Calu3 (cell line): ENCODE data around the gene TRIM17. TPM values are rescaled to one million over a fixed set of nuclear protein-coding genes. Genes with fewer than 3 reads are reported as not detected.

ENCODE experiments used
- BruUV-seq: library from RNA; stranded (reverse); fragments of 400-500 nt; replicated peaks from 2 replicates; lab custom pipeline; 2021; lab: Mats Ljungman, UMichigan
- CTCF ChIA-PET: fragments of 300-600 bp; sonication (Branson Sonifier 250); formaldehyde crosslinking; loops from one replicate; lab custom pipeline; 2022; ENCODE audit warnings: antibody characterized with exemption; lab: Charles Lee
- DNase-seq: peaks from one replicate; pipeline ENCODE4 v3.0.0; 2022
- H3K27ac Mint-ChIP-seq: one replicate; pipeline ENCODE4 v1.8.0; 2022; ENCODE audit warnings: mixed read lengths; ENCODE audit not compliant: unreplicated experiment
- H3K27me3 Mint-ChIP-seq: one replicate; pipeline ENCODE4 v1.8.0; 2022; ENCODE audit warnings: mixed read lengths; ENCODE audit not compliant: unreplicated experiment
- H3K36me3 Mint-ChIP-seq: one replicate; pipeline ENCODE4 v1.8.0; 2022; ENCODE audit warnings: mild to moderate bottlenecking, moderate library complexity, mixed read lengths; ENCODE audit not compliant: insufficient read depth, unreplicated experiment
- H3K4me1 Mint-ChIP-seq: one replicate; pipeline ENCODE4 v1.8.0; 2022; ENCODE audit warnings: mild to moderate bottlenecking, low read depth, mixed read lengths; ENCODE audit not compliant: unreplicated experiment
- H3K4me3 Mint-ChIP-seq: one replicate; pipeline ENCODE4 v1.8.0; 2022; ENCODE audit warnings: mild to moderate bottlenecking, low read depth, moderate library complexity, mixed read lengths; ENCODE audit not compliant: unreplicated experiment
- H3K9me3 Mint-ChIP-seq: one replicate; pipeline ENCODE4 v1.8.0; 2022; ENCODE audit warnings: low read depth, mixed read lengths; ENCODE audit not compliant: unreplicated experiment
- CTCF ChIP-seq: fragments of 200-600 bp; IDR thresholded peaks from one replicate; pipeline ENCODE4 v1.8.0; 2022; ENCODE audit warnings: antibody characterized with exemption; ENCODE audit not compliant: unreplicated experiment
- intact Hi-C: fragments of 100-400 bp; cut with micrococcal nuclease; formaldehyde crosslinking; loops from one replicate; pipeline ENCODE4 v1.10.0; 2022; ENCODE audit not compliant: unreplicated experiment
- total RNA-seq: library from RNA; stranded (reverse); gene quantifications from 2 replicates; pipeline ENCODE4 v1.2.3, GENCODE V29; 2022

TRIM17 gene
- total RNA-seq, 1 experiment from 2014 or later: 3.8 TPM

- no peaks in the 10 kb centered on the region for H3K9me3 Mint-ChIP-seq
- H3K4me1 Mint-ChIP-seq: peaks cover 16% of the 10 kb centered on the region
- intact Hi-C loops: no loop called here
- H3K4me3 Mint-ChIP-seq: peak overlapping the region; percentile 32
- CTCF ChIA-PET: interaction anchor here (0.6 to 1.0 kb wide), 2 partner anchors 18 to 20 kb away, joined by 3 read pairs; no protein-coding TSS in a partner anchor
- DNase-seq: no peak
- no peak for TF ChIP-seq CTCF
- no peaks in the 10 kb centered on the region for H3K27me3 Mint-ChIP-seq
- BruUV-seq: no TSS peak
- H3K27ac Mint-ChIP-seq: peak overlapping the region; percentile 63
- H3K36me3 Mint-ChIP-seq: peaks cover 18% of the 10 kb centered on the region
Observed at GRCh38 chr1:228373004-228373680, 43.5 kb downstream of the TRIM17 start.

GRCh38 chr1:228372183-228373003 lies 44.3 kb downstream of the TRIM17 start:
- BruUV-seq: no TSS peak
- peak; percentile 55 for DNase-seq
- Mint-ChIP-seq H3K27ac (peak overlapping the region; percentile 50), H3K9me3 (no peaks in the 10 kb centered on the region), H3K27me3 (no peaks in the 10 kb centered on the region), H3K36me3 (peaks cover 15% of the 10 kb centered on the region), H3K4me1 (peaks cover 16% of the 10 kb centered on the region), H3K4me3 (peak overlapping the region; percentile 32)
- intact Hi-C loops: no loop called here
- CTCF ChIA-PET: interaction anchor here (0.6 to 1.0 kb wide), 3 partner anchors 17 to 34 kb away, joined by 3 read pairs; partner anchors contain the start of gene TRIM11
- TF ChIP-seq CTCF: no peak

DNA sequence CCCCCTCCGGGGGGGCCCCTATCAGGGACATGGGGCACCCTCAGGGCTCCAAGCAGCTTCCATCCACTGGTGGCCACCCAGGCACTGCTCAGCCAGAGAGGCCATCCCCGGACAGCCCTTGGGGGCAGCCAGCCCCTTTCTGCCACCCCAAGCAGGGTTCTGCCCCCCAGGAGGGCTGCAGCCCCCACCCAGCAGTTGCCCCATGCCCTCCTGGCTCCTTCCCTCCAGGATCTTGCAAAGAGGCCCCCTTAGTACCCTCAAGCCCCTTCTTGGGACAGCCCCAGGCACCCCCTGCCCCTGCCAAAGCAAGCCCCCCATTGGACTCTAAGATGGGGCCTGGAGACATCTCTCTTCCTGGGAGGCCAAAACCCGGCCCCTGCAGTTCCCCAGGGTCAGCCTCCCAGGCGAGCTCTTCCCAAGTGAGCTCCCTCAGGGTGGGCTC lies 44.9 kb downstream of the TRIM17 start:
- TF ChIP-seq CTCF: no peak
- Mint-ChIP-seq H3K9me3 (no peaks in the 10 kb centered on the region), H3K36me3 (peaks cover 16% of the 10 kb centered on the region), H3K27me3 (no peaks in the 10 kb centered on the region), H3K4me3 (peak overlapping the region; percentile 32), H3K27ac (no peak overlapping the region), H3K4me1 (peaks cover 16% of the 10 kb centered on the region)
- BruUV-seq: no TSS peak
- intact Hi-C loops: no loop called here
- no peak for DNase-seq
- CTCF ChIA-PET: no interaction called here

DNA sequence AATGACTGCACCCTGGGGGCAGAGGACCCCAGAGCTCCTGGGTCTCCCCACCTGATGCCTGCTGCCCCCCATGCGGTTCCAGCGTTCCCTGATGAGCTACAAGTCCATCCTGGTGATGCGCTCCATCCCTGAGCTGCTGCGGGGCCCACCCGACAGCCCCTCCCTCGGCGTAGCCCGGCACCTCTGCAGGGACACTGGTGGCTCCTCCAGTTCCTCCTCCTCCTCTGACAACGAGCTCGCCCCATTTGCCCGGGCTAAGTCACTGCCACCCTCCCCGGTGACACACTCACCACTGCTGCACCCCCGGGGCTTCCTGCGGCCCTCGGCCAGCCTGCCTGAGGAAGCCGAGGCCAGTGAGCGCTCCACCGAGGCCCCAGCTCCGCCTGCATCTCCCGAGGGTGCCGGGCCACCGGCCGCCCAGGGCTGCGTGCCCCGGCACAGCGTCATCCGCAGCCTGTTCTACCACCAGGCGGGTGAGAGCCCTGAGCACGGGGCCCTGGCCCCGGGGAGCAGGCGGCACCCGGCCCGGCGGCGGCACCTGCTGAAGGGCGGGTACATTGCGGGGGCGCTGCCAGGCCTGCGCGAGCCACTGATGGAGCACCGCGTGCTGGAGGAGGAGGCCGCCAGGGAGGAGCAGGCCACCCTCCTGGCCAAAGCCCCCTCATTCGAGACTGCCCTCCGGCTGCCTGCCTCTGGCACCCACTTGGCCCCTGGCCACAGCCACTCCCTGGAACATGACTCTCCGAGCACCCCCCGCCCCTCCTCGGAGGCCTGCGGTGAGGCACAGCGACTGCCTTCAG lies 45.5 kb downstream of the TRIM17 start:
- Mint-ChIP-seq H3K9me3 (no peaks in the 10 kb centered on the region), H3K4me3 (peak overlapping the region; percentile 32), H3K4me1 (peaks cover 16% of the 10 kb centered on the region), H3K27me3 (no peaks in the 10 kb centered on the region), H3K36me3 (peaks cover 14% of the 10 kb centered on the region), H3K27ac (no peak overlapping the region)
- intact Hi-C loops: no loop called here
- no TSS peak for BruUV-seq
- DNase-seq: peak; percentile 72
- TF ChIP-seq CTCF: peak; percentile 30
- CTCF ChIA-PET: no interaction called here
